GM23338 (cell line): ENCODE measurements around the gene SLC25A20. TPM values are rescaled to one million over a fixed set of nuclear protein-coding genes. Genes with fewer than 3 reads are reported as not detected.

Experiments
- ATAC-seq: fragments of 200-7000 bp; cut with Tn5 transposase; 3 replicates; pipeline ENCODE4 v1.9.1; 2020
- DNase-seq: peaks from one replicate; pipeline ENCODE4 v3.0.0-alpha.2; 2015; ENCODE audit warnings: low spot score
- H2AFZ ChIP-seq: fragments of 200-600 bp; sonication (generic); 2 replicates; pipeline ENCODE4 v1.8.0; 2016; ENCODE audit warnings: antibody characterized with exemption, mild to moderate bottlenecking, moderate library complexity
- H3F3A ChIP-seq: fragments of 200-600 bp; sonication (generic); replicated peaks from 2 replicates; pipeline ENCODE4 v1.8.0; 2017; ENCODE audit warnings: antibody characterized with exemption, mixed run types, low read depth
- H3K27ac ChIP-seq: fragments of 200-600 bp; sonication (generic); 2 replicates; pipeline ENCODE4 v1.6.1; 2016; ENCODE audit warnings: low read depth
- H3K27me3 ChIP-seq: fragments of 200-600 bp; sonication (generic); 2 replicates; pipeline ENCODE4 v1.8.0; 2016; ENCODE audit warnings: mild to moderate bottlenecking, mixed run types, moderate library complexity; ENCODE audit not compliant: insufficient read depth
- H3K36me3 ChIP-seq: fragments of 200-600 bp; sonication (generic); 2 replicates; pipeline ENCODE4 v1.8.0; 2016; ENCODE audit warnings: mild to moderate bottlenecking; ENCODE audit not compliant: insufficient read depth
- H3K4me1 ChIP-seq: fragments of 200-600 bp; sonication (generic); 2 replicates; pipeline ENCODE4 v1.8.0; 2016; ENCODE audit warnings: mild to moderate bottlenecking, moderate library complexity; ENCODE audit not compliant: insufficient read depth
- H3K4me2 ChIP-seq: fragments of 200-600 bp; sonication (generic); 2 replicates; pipeline ENCODE4 v1.7.1; 2017; ENCODE audit warnings: mixed run types
- H3K4me3 ChIP-seq: fragments of 200-600 bp; sonication (generic); 2 replicates; pipeline ENCODE4 v1.6.1; 2016; ENCODE audit warnings: mixed run types
- H3K79me2 ChIP-seq: fragments of 200-600 bp; sonication (generic); replicated peaks from 2 replicates; pipeline ENCODE4 v1.8.0; 2017; ENCODE audit warnings: mild to moderate bottlenecking; ENCODE audit not compliant: insufficient read depth
- H3K9me2 ChIP-seq: fragments of 200-600 bp; sonication (generic); 2 replicates; pipeline ENCODE4 v1.8.0; 2017; ENCODE audit not compliant: insufficient read depth
- H4K20me1 ChIP-seq: fragments of 200-600 bp; sonication (generic); replicated peaks from 2 replicates; pipeline ENCODE4 v1.8.0; 2017; ENCODE audit warnings: mild to moderate bottlenecking; ENCODE audit not compliant: insufficient read depth
- H3K27ac Mint-ChIP-seq: 2 replicates; pipeline ENCODE4 v1.8.0; 2020; ENCODE audit warnings: inconsistent platforms, mild to moderate bottlenecking, moderate library complexity, mixed read lengths
- H3K27me3 Mint-ChIP-seq: 3 replicates; pipeline ENCODE4 v1.8.0; 2022; ENCODE audit warnings: low read depth, mild to moderate bottlenecking, moderate library complexity, mixed read lengths, inconsistent platforms; ENCODE audit not compliant: insufficient read depth, poor library complexity
- H3K36me3 Mint-ChIP-seq: 3 replicates; pipeline ENCODE4 v1.8.0; 2021; ENCODE audit warnings: low read depth, mild to moderate bottlenecking, inconsistent platforms, moderate library complexity, mixed read lengths
- H3K4me1 Mint-ChIP-seq: 3 replicates; pipeline ENCODE4 v1.8.0; 2020; ENCODE audit warnings: mild to moderate bottlenecking, inconsistent platforms, mixed read lengths
- H3K4me3 Mint-ChIP-seq: 3 replicates; pipeline ENCODE4 v1.8.0; 2021; ENCODE audit warnings: moderate library complexity, mild to moderate bottlenecking, inconsistent platforms, mixed read lengths
- H3K9me3 Mint-ChIP-seq: 3 replicates; pipeline ENCODE4 v1.8.0; 2020; ENCODE audit warnings: moderate library complexity, mild to moderate bottlenecking, inconsistent platforms, mixed read lengths
- CTCF ChIP-seq, 2 experiments: fragments of 200-600 bp in 1 of 2; sonication (generic) in 1 of 2; conservative IDR thresholded peaks; 2 replicates each; pipeline versions ENCODE4 v1.5.1 to v1.6.1; 2016 to 2017; ENCODE audit warnings: antibody characterized with exemption in 2 of 2, low read depth in 2 of 2, mild to moderate bottlenecking in 2 of 2, moderate library complexity in 1 of 2
- ETS1 ChIP-seq: IDR thresholded peaks from 2 replicates; pipeline ENCODE4 v1.6.1; 2016; ENCODE audit warnings: antibody characterized with exemption
- EZH2 ChIP-seq: fragments of 200-600 bp; sonication (generic); IDR thresholded peaks from one replicate; pipeline ENCODE4 v1.8.0; 2017; ENCODE audit warnings: antibody characterized with exemption, mild to moderate bottlenecking, low read depth; ENCODE audit not compliant: unreplicated experiment
- JUNB ChIP-seq: IDR thresholded peaks from one replicate; pipeline ENCODE4 v1.6.1; 2016; ENCODE audit warnings: antibody characterized with exemption; ENCODE audit not compliant: unreplicated experiment
- POLR2AphosphoS5 ChIP-seq: IDR thresholded peaks from 2 replicates; pipeline ENCODE4 v1.6.1; 2016; ENCODE audit warnings: antibody characterized with exemption, low read depth
- REST ChIP-seq: IDR thresholded peaks from one replicate; pipeline ENCODE4 v1.6.1; 2018; ENCODE audit warnings: antibody characterized with exemption; ENCODE audit not compliant: unreplicated experiment
- ZNF114 ChIP-seq: fragments of 250-450 bp; sonication (Bioruptor Pico); IDR thresholded peaks from 2 replicates; pipeline ENCODE4 v1.5.0; 2020; ENCODE audit warnings: mild to moderate bottlenecking, moderate library complexity
- ZNF462 ChIP-seq: fragments of 250-450 bp; sonication (Bioruptor Pico); IDR thresholded peaks from 2 replicates; pipeline ENCODE4 v1.5.0; 2020; ENCODE audit warnings: mild to moderate bottlenecking, moderate library complexity
- polyA plus RNA-seq: library from polyadenylated mRNA; unstranded; fragments of >200 nt; fragmentation: Nextera tagmentation; extraction: Ambion mirVana; gene quantifications from 2 replicates; pipeline ENCODE4 v1.2.1, GENCODE V29; 2016
- total RNA-seq: library from RNA; depleted of rRNA; stranded (reverse); fragments of >200 nt; shearing (Covaris generic); gene quantifications from 2 replicates; pipeline ENCODE4 v1.2.3, GENCODE V29; 2014

The SLC25A20 gene
- total and polyA plus RNA-seq, 2 experiments from 2014 or later: 3.0 to 4.3 TPM

- H3K4me3 Mint-ChIP-seq: no peak overlapping the region
- Histone ChIP-seq H3K4me3 (no peak overlapping the region), H3K27me3 (no peaks in the 10 kb centered on the region), H2AFZ (no peak overlapping the region), H3K4me2 (no peak overlapping the region), H3F3A (no peaks in the 10 kb centered on the region), H3K27ac (no peak overlapping the region), H3K9me2 (no peaks in the 10 kb centered on the region), H3K36me3 (no peaks in the 10 kb centered on the region), H3K79me2 (no peaks in the 10 kb centered on the region; the same call in none of the 2 replicates), H4K20me1 (no peaks in the 10 kb centered on the region; the same call in 1 of the 2 replicates), H3K4me1 (no peaks in the 10 kb centered on the region)
- H3K27me3 Mint-ChIP-seq: no peaks in the 10 kb centered on the region
- no peak overlapping the region for H3K27ac Mint-ChIP-seq
- TF ChIP-seq EZH2 (no peak), JUNB (no peak)
- peak; percentile 82 for ATAC-seq
- no peaks in the 10 kb centered on the region for H3K9me3 Mint-ChIP-seq
- H3K4me1 Mint-ChIP-seq: 0 out of 3 replicates have a peak, but pooled peaks cover 3% of the 10 kb centered on the region
- no peaks in the 10 kb centered on the region for H3K36me3 Mint-ChIP-seq
- peak; percentile 55 for DNase-seq
Observed at GRCh38 chr3:48835650-48836366, 62.9 kb downstream of the SLC25A20 start.

GRCh38 chr3:48832684-48833083, 66.0 kb downstream of the SLC25A20 start:
- H3K9me3 Mint-ChIP-seq: no peaks in the 10 kb centered on the region
- no peak overlapping the region for H3K4me2 ChIP-seq
- H3K4me3 ChIP-seq: no peak overlapping the region
- no peak overlapping the region for H3K27ac Mint-ChIP-seq
- no peak overlapping the region for H2AFZ ChIP-seq
- H3K36me3 Mint-ChIP-seq: no peaks in the 10 kb centered on the region
- no peaks in the 10 kb centered on the region for H3K36me3 ChIP-seq
- H3K27me3 ChIP-seq: no peaks in the 10 kb centered on the region
- H3K79me2 ChIP-seq: no peaks in the 10 kb centered on the region; the same call in 1 of the 2 replicates
- no peak overlapping the region for H3K27ac ChIP-seq
- no peak overlapping the region for H3K4me3 Mint-ChIP-seq
- ATAC-seq: no peak
- H3K4me1 ChIP-seq: no peaks in the 10 kb centered on the region
- H4K20me1 ChIP-seq: peaks cover 3% of the 10 kb centered on the region; the same call in 1 of the 2 replicates
- no peaks in the 10 kb centered on the region for H3K27me3 Mint-ChIP-seq
- H3F3A ChIP-seq: no peaks in the 10 kb centered on the region
- H3K9me2 ChIP-seq: no peaks in the 10 kb centered on the region
- 0 out of 3 replicates have a peak, but pooled peaks cover 3% of the 10 kb centered on the region for H3K4me1 Mint-ChIP-seq
- no peak for DNase-seq
- TF ChIP-seq POLR2AphosphoS5 (no peak), ETS1 (no peak), REST (no peak), ZNF114 (CRISPR knock-in tag) (no peak), CTCF (conservative IDR thresholded peaks at IDR 0.05; ENCODE audit: low read depth in 2 of 2) (no peak), ZNF462 (CRISPR knock-in tag) (no peak), JUNB (no peak)
